ENCODE data around the gene SPRY4. TPM values are rescaled to one million over a fixed set of nuclear protein-coding genes. Genes with fewer than 3 reads are reported as not detected.

The SPRY4 gene
- total RNA-seq, 2 donors from 2014 or later, result 70.2 to 164 TPM

- peaks cover 5% of the 10 kb centered on the region for H3K36me3 Mint-ChIP-seq (ENCODE audit: low read depth)
- Histone ChIP-seq H3K9me3 (ENCODE audit: control insufficient read depth, low read length) (no peaks in the 10 kb centered on the region), H3K4me1 (ENCODE audit: control insufficient read depth, insufficient read depth, low read length) (peaks cover 23% of the 10 kb centered on the region), H3K27ac (ENCODE audit: low read depth, low read length) (no peak overlapping the region), H3K9ac (ENCODE audit: extremely low read depth, low read length, poor library complexity, severe bottlenecking) (no peak overlapping the region), H3K4me3 (ENCODE audit: low read length) (no peak overlapping the region), H3K36me3 (ENCODE audit: control insufficient read depth, insufficient read depth, low read length) (no peaks in the 10 kb centered on the region), H3K27me3 (ENCODE audit: control insufficient read depth, insufficient read depth, low read length, poor library complexity, severe bottlenecking) (no peaks in the 10 kb centered on the region)
- TF ChIP-seq CTCF (conservative IDR thresholded peaks at IDR 0.05), result no peak
- H3K4me1 Mint-ChIP-seq, result peaks cover 66% of the 10 kb centered on the region
- peak; percentile 49 for DNase-seq
- H3K27me3 Mint-ChIP-seq (ENCODE audit: insufficient read depth), result no peaks in the 10 kb centered on the region
- peaks cover 2% of the 10 kb centered on the region for H3K9me3 Mint-ChIP-seq
- no peak overlapping the region for H3K4me3 Mint-ChIP-seq
- 91 to 100% methylated on average over 2 to 5 of the region's 5 CpGs for WGBS, 2 experiments (ENCODE audit: insufficient coverage in 1 of 2, insufficient read length in 1 of 2)
- peak overlapping the region; percentile 97 for H3K27ac Mint-ChIP-seq
Observed at GRCh38 chr5:142358121-142358520, 33.3 kb upstream of the SPRY4 start.

GRCh38 chr5:142357469-142358090, 32.8 kb upstream of the SPRY4 start:
- Histone ChIP-seq H3K4me1 (ENCODE audit: control insufficient read depth, insufficient read depth, low read length) (peaks cover 23% of the 10 kb centered on the region), H3K27me3 (ENCODE audit: control insufficient read depth, insufficient read depth, low read length, poor library complexity, severe bottlenecking) (no peaks in the 10 kb centered on the region), H3K27ac (ENCODE audit: low read depth, low read length) (peak overlapping the region; percentile 91), H3K9ac (ENCODE audit: extremely low read depth, low read length, poor library complexity, severe bottlenecking) (peak overlapping the region; percentile 69), H3K9me3 (ENCODE audit: control insufficient read depth, low read length) (no peaks in the 10 kb centered on the region), H3K36me3 (ENCODE audit: control insufficient read depth, insufficient read depth, low read length) (no peaks in the 10 kb centered on the region), H3K4me3 (ENCODE audit: low read length) (peak overlapping the region; percentile 72)
- Mint-ChIP-seq H3K9me3 (no peaks in the 10 kb centered on the region), H3K4me3 (peak overlapping the region; percentile 50), H3K36me3 (ENCODE audit: low read depth) (peaks cover 3% of the 10 kb centered on the region), H3K27me3 (ENCODE audit: insufficient read depth) (no peaks in the 10 kb centered on the region), H3K27ac (peak overlapping the region; percentile 97), H3K4me1 (peaks cover 62% of the 10 kb centered on the region)
- DNase-seq, result peak; percentile 45
- WGBS, 2 experiments (ENCODE audit: insufficient coverage in 1 of 2, insufficient read length in 1 of 2), result 46 to 51% methylated on average over 12 to 14 of the region's 14 CpGs
- no peak for TF ChIP-seq CTCF (conservative IDR thresholded peaks at IDR 0.05)

- peaks cover 58% of the 10 kb centered on the region for H3K4me1 Mint-ChIP-seq
- Histone ChIP-seq H3K36me3 (ENCODE audit: control insufficient read depth, insufficient read depth, low read length) (no peaks in the 10 kb centered on the region), H3K4me1 (ENCODE audit: control insufficient read depth, insufficient read depth, low read length) (peaks cover 23% of the 10 kb centered on the region), H3K9ac (ENCODE audit: extremely low read depth, low read length, poor library complexity, severe bottlenecking) (peak overlapping the region; percentile 69), H3K27me3 (ENCODE audit: control insufficient read depth, insufficient read depth, low read length, poor library complexity, severe bottlenecking) (no peaks in the 10 kb centered on the region), H3K4me3 (ENCODE audit: low read length) (peak overlapping the region; percentile 72), H3K9me3 (ENCODE audit: control insufficient read depth, low read length) (no peaks in the 10 kb centered on the region), H3K27ac (ENCODE audit: low read depth, low read length) (peak overlapping the region; percentile 91)
- peak overlapping the region; percentile 97 for H3K27ac Mint-ChIP-seq
- peaks cover 3% of the 10 kb centered on the region for H3K36me3 Mint-ChIP-seq (ENCODE audit: low read depth)
- TF ChIP-seq CTCF (conservative IDR thresholded peaks at IDR 0.05), result no peak
- 1% methylated on average over 25 to 82 of the region's 82 CpGs for WGBS, 2 experiments (ENCODE audit: insufficient coverage in 1 of 2, insufficient read length in 1 of 2)
- H3K9me3 Mint-ChIP-seq, result no peaks in the 10 kb centered on the region
- peak; percentile 96 for DNase-seq
- peak overlapping the region; percentile 50 for H3K4me3 Mint-ChIP-seq
- no peaks in the 10 kb centered on the region for H3K27me3 Mint-ChIP-seq (ENCODE audit: insufficient read depth)
Observed at GRCh38 chr5:142356716-142357468, 32.1 kb upstream of the SPRY4 start.
